Memory B cell (primary cell): Measurements from ENCODE around the gene SLC25A6.
"Not testable (repeated sequence)": the region's sequence is repeated elsewhere in the genome, so short reads cannot be mapped to it uniquely, and the experiment has no call there.

Experiments
- ATAC-seq: fragments of 150-1000 bp; cut with Tn5 transposase; 2 replicates; pipeline ENCODE4 v1.10.0; 2021; ENCODE audit warnings: low read depth, mild to moderate bottlenecking, moderate library complexity
- DNase-seq, 2 donors: peaks; one replicate each; pipeline ENCODE4 v3.0.0; 2022; ENCODE audit warnings: low spot score in 2 of 2
- H3K27ac Mint-ChIP-seq: one replicate; pipeline ENCODE4 v1.8.0; 2022; ENCODE audit warnings: mild to moderate bottlenecking, moderate library complexity, mixed read lengths
- H3K27me3 Mint-ChIP-seq: one replicate; pipeline ENCODE4 v1.8.0; 2022; ENCODE audit warnings: mixed read lengths
- H3K36me3 Mint-ChIP-seq: one replicate; pipeline ENCODE4 v1.8.0; 2022; ENCODE audit warnings: mild to moderate bottlenecking, mixed read lengths
- H3K4me1 Mint-ChIP-seq: one replicate; pipeline ENCODE4 v1.8.0; 2022; ENCODE audit warnings: mixed read lengths
- H3K4me3 Mint-ChIP-seq: one replicate; pipeline ENCODE4 v1.8.0; 2022; ENCODE audit warnings: mild to moderate bottlenecking, moderate library complexity, mixed read lengths
- H3K9me3 Mint-ChIP-seq: one replicate; pipeline ENCODE4 v1.8.0; 2022; ENCODE audit warnings: mixed read lengths

The SLC25A6 gene

GRCh38 chrX:1391707-1392375 lies at the start of gene SLC25A6:
Gene SLC25A6, minus strand, starts transcription at chrX:1392113. Its CDS starts 104 bp downstream, at chrX:1392009.
- no peaks in the 10 kb centered on the region for H3K9me3 Mint-ChIP-seq
- no peaks in the 10 kb centered on the region for H3K27me3 Mint-ChIP-seq
- H3K27ac Mint-ChIP-seq = peak within 1 kb of the TSS; percentile 99
- peak within 1 kb of the TSS; percentile 95 for H3K4me3 Mint-ChIP-seq
- H3K36me3 Mint-ChIP-seq = peaks cover 28% of the 10 kb centered on the region
- ATAC-seq (peak; percentile 89), DNase-seq (peak; percentile 100)
- peaks cover 38% of the 10 kb centered on the region for H3K4me1 Mint-ChIP-seq

DNA sequence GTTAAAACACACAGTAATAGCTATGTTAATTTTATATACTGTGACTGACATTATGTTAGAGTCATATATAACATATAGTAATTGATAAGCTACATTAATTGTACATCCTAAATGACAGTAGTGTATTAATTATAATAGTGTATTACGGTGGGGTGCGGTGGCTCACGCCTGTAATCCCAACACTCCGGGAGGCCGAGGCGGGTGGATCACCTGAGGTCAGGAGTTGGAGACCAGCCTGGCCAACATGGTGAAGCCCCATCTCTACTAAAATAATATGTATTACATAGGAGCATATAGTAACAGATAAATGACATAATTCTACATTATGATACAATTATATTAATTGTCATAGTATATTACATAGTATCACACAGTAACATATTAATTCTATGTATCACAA lies 48.6 kb upstream of the SLC25A6 start:
- ATAC-seq (no peak), DNase-seq (no peak)
- Mint-ChIP-seq H3K27me3 (no peaks in the 10 kb centered on the region), H3K36me3 (peaks cover 34% of the 10 kb centered on the region), H3K27ac (no peak overlapping the region), H3K4me3 (no peak overlapping the region), H3K4me1 (peaks cover 7% of the 10 kb centered on the region), H3K9me3 (peaks cover 5% of the 10 kb centered on the region)

DNA sequence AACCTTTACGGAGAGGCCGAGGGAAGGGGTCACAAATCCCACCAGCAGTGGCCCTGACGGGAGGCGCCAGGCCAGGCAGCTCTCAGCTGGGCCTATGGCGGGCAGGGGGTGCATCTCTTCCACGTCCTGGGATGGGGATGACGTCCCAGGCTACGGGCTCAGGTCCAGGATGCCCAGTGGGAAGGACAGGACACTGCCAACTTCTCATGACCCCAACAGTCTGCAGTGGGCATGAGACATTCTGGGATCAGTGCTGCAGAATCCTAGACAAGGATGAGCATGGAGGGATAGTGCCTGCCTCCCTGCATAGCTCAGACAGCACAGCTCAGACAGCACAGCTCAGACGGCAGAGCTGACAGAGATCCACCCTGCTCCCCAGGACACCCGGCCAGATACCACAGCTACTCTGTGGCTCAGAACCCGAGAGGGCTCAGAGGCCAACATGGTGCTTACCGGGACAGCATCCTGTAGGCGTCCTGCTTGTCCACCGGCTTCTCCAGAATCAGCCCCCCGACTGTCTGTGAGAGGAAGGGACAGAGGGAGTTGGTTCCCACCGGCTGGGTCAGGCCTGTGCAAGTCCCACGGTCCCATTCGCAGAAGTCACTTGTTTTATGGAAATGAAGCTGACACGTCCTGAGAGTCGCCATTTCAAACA lies 43.5 kb upstream of the SLC25A6 start:
- peaks cover 26% of the 10 kb centered on the region for H3K36me3 Mint-ChIP-seq
- DNase-seq (no peak), ATAC-seq (no peak)
- H3K4me3 Mint-ChIP-seq = no peak overlapping the region
- no peaks in the 10 kb centered on the region for H3K4me1 Mint-ChIP-seq
- no peaks in the 10 kb centered on the region for H3K27me3 Mint-ChIP-seq
- H3K27ac Mint-ChIP-seq = no peak overlapping the region
- no peaks in the 10 kb centered on the region for H3K9me3 Mint-ChIP-seq

- DNase-seq (no peak), ATAC-seq (no peak)
- no peaks in the 10 kb centered on the region for H3K9me3 Mint-ChIP-seq
- no peaks in the 10 kb centered on the region for H3K4me1 Mint-ChIP-seq
- H3K27me3 Mint-ChIP-seq = no peaks in the 10 kb centered on the region
- no peak overlapping the region for H3K4me3 Mint-ChIP-seq
- peaks cover 26% of the 10 kb centered on the region for H3K36me3 Mint-ChIP-seq
- no peak overlapping the region for H3K27ac Mint-ChIP-seq
Observed at GRCh38 chrX:1434871-1435240, 42.9 kb upstream of the SLC25A6 start.

DNA sequence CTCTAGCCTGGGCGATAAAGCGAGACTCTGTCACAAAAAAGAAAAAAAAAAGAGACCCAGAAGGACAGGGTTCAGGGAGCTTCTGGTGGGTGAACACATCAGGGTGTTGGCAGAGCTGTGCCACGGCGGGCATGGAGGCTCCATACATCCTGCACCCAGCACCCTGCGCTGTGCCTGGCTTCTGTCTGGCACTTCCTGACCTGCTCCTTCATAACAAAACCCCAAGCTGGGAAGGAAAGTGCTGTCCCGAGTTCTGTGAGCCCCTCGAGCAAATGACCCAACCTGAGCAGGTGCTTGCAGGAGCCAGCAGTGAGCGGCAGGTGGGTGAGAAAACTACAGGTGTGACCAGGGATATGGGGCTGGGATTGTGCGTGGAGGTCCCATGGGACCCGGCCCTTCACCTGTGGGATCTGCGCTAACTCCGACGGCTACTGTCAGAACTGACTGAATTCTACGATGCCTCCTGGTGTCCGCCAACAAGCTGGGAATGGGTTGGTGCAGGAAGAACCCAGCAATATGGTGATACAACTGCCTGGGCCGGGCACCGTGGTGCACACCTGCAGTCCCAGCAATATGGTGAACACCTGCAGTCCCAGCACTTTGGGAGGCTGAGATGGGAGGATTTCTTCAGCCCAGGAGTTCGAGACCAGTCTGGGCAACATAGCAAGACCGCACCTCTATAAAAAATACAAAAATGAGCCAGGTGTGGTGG lies 41.9 kb upstream of the SLC25A6 start:
- Mint-ChIP-seq H3K36me3 (peaks cover 22% of the 10 kb centered on the region), H3K4me1 (no peaks in the 10 kb centered on the region), H3K9me3 (no peaks in the 10 kb centered on the region), H3K27me3 (no peaks in the 10 kb centered on the region), H3K4me3 (no peak overlapping the region), H3K27ac (no peak overlapping the region)
- DNase-seq = no peak
- no peak for ATAC-seq

DNA sequence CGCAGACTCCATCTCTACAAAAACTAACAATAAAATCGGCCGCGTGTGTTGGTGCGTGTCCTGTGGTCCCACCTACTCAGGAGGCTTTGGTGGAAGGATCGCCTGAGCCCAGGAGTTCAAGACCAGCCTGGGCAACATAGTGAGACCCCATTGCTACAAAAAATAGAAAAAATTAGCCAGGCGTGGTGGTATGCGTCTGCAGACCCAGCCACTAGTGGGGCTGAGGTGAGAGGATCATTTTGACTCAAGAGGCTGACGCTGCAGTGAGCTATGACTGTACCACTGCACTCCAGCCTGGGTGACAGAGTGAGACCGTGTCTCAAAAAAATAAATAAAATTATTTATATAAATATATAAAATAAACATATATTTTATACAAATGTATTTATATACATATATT lies 38.5 kb upstream of the SLC25A6 start:
- DNase-seq (no peak), ATAC-seq (no peak)
- Mint-ChIP-seq H3K27me3 (no peaks in the 10 kb centered on the region), H3K4me1 (no peaks in the 10 kb centered on the region), H3K9me3 (no peaks in the 10 kb centered on the region), H3K27ac (no peak overlapping the region), H3K36me3 (peaks cover 11% of the 10 kb centered on the region), H3K4me3 (no peak overlapping the region)

GRCh38 chrX:1427756-1428155 lies 35.8 kb upstream of the SLC25A6 start:
- Mint-ChIP-seq H3K27ac (no peak overlapping the region), H3K9me3 (peaks cover 10% of the 10 kb centered on the region), H3K27me3 (no peaks in the 10 kb centered on the region), H3K4me1 (peaks cover 13% of the 10 kb centered on the region), H3K36me3 (peaks cover 27% of the 10 kb centered on the region), H3K4me3 (no peak overlapping the region)
- no peak for DNase-seq
- no peak for ATAC-seq

- H3K27ac Mint-ChIP-seq, ATAC-seq, H3K9me3 Mint-ChIP-seq, H3K27me3 Mint-ChIP-seq, H3K4me3 Mint-ChIP-seq, DNase-seq: not testable (repeated sequence)
- Mint-ChIP-seq H3K36me3 (peaks cover 32% of the 10 kb centered on the region), H3K4me1 (peaks cover 13% of the 10 kb centered on the region)
Observed at GRCh38 chrX:1426321-1426720, 34.4 kb upstream of the SLC25A6 start.

GRCh38 chrX:1425381-1425780 lies 33.5 kb upstream of the SLC25A6 start:
- peaks cover 13% of the 10 kb centered on the region for H3K4me1 Mint-ChIP-seq
- peaks cover 10% of the 10 kb centered on the region for H3K9me3 Mint-ChIP-seq
- no peak overlapping the region for H3K27ac Mint-ChIP-seq
- no peak for ATAC-seq
- DNase-seq = no peak
- H3K27me3 Mint-ChIP-seq = no peaks in the 10 kb centered on the region
- H3K36me3 Mint-ChIP-seq = peaks cover 33% of the 10 kb centered on the region
- H3K4me3 Mint-ChIP-seq = no peak overlapping the region

- H3K27me3 Mint-ChIP-seq = no peaks in the 10 kb centered on the region
- ATAC-seq = no peak
- H3K4me1 Mint-ChIP-seq = peaks cover 19% of the 10 kb centered on the region
- no peak for DNase-seq
- peaks cover 14% of the 10 kb centered on the region for H3K9me3 Mint-ChIP-seq
- peak overlapping the region; percentile 79 for H3K27ac Mint-ChIP-seq
- peaks cover 40% of the 10 kb centered on the region for H3K36me3 Mint-ChIP-seq
- H3K4me3 Mint-ChIP-seq = no peak overlapping the region
Observed at GRCh38 chrX:1424147-1424851, 32.4 kb upstream of the SLC25A6 start.

DNA sequence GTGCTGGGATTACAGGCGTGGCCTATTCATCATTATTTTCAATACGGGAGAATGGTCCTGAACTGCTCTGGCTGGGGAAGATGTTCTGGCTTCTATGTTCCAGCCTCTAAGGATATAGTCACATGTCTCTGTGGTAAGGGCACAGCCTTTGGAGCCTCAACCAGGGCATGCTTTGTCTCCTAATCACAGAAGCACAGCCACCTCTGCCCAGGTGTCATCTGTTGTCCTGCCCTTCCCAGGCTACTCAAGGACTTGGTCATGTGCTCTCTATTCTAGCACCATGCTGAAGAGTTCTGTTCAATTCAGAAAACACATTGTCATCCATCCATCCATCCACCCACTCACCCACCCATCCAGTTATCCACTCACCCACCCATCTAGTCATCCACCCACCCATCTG lies 31.3 kb upstream of the SLC25A6 start:
- H3K27ac Mint-ChIP-seq = peak overlapping the region; percentile 79
- ATAC-seq (no peak), DNase-seq (no peak)
- no peak overlapping the region for H3K4me3 Mint-ChIP-seq
- peaks cover 19% of the 10 kb centered on the region for H3K4me1 Mint-ChIP-seq
- H3K27me3 Mint-ChIP-seq = no peaks in the 10 kb centered on the region
- peaks cover 40% of the 10 kb centered on the region for H3K36me3 Mint-ChIP-seq
- H3K9me3 Mint-ChIP-seq = peaks cover 14% of the 10 kb centered on the region

GRCh38 chrX:1422135-1422465 lies 30.2 kb upstream of the SLC25A6 start:
- H3K27ac Mint-ChIP-seq = no peak overlapping the region
- H3K4me1 Mint-ChIP-seq = peaks cover 19% of the 10 kb centered on the region
- no peaks in the 10 kb centered on the region for H3K27me3 Mint-ChIP-seq
- peaks cover 37% of the 10 kb centered on the region for H3K36me3 Mint-ChIP-seq
- no peak overlapping the region for H3K4me3 Mint-ChIP-seq
- no peak for DNase-seq
- ATAC-seq = no peak
- peaks cover 14% of the 10 kb centered on the region for H3K9me3 Mint-ChIP-seq

- no peak for ATAC-seq
- no peak for DNase-seq
- Mint-ChIP-seq H3K27me3 (no peaks in the 10 kb centered on the region), H3K27ac (no peak overlapping the region), H3K4me3 (no peak overlapping the region), H3K9me3 (peaks cover 14% of the 10 kb centered on the region), H3K4me1 (peaks cover 19% of the 10 kb centered on the region), H3K36me3 (peaks cover 33% of the 10 kb centered on the region)
Observed at GRCh38 chrX:1421433-1422134, 29.7 kb upstream of the SLC25A6 start.

DNA sequence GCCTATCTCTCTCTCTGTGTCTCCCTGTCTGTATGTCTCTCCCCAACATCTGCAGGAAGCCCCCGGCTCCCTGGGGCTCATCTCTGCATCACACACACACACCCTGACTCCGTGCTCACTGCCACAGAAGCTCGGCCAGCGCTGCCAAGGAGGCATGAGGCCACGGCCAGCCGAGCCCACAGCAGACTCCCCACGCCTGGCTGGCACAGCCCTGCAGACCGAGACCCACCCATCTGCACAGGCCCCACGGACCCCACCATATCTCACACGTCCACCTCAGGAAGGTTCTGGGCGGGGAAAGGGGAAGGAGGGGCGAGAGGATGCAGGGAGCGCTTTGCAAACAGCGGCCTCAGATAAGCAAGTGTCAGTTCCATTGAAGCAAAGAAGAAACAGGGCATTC lies 28.5 kb upstream of the SLC25A6 start:
- H3K4me1 Mint-ChIP-seq = peaks cover 19% of the 10 kb centered on the region
- H3K36me3 Mint-ChIP-seq = peaks cover 33% of the 10 kb centered on the region
- no peak overlapping the region for H3K4me3 Mint-ChIP-seq
- H3K27me3 Mint-ChIP-seq = no peaks in the 10 kb centered on the region
- DNase-seq = no peak
- H3K27ac Mint-ChIP-seq = peak overlapping the region; percentile 76
- peaks cover 14% of the 10 kb centered on the region for H3K9me3 Mint-ChIP-seq
- ATAC-seq = no peak
